ENCODE data around the gene PDLIM4. TPM values are rescaled to one million over a fixed set of nuclear protein-coding genes. Genes with fewer than 3 reads are reported as not detected.

Gene PDLIM4
- total RNA-seq, 2 donors from 2014 or later = 13.4 to 96.7 TPM

DNA sequence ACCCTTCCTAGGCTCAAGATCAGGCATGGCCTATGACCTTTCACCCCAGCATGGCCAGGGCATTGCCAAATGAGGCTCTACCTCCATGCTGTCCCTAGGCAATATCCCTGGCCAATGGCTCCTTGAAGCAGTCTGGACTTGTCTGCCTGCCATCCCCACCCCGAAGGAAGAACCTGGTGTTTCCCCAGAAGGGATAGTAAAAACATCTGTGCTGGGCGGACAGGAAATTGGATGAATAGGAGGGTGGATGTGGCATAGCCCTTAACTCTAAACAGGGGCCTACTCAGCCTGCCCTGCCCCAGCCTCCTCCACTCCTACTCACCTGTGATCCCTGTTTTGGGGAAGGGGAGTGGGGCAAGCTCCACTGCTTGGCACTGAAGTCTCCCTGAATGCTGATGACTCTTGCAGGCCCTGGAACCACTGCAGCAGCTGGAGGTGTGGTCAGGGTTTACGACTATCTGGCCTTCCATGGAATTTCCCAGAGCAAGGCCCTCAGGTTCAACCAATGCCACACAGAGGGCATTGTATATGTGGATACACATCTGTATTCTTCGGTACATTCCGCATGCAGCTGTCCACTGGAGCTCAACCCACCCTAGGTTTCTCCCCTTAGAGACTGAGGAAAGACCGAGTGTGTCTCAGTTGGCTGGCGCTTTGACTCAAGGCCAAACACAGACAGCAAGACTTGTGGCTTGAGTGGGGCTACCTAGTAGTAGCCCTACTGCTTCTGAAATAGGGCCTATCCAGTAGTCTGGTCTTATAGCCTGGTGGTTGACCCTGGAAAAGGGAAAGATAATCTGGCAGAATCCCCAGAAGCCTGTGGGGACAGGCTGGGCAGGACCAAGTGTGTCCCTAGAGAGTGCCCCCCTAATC lies 23.4 kb upstream of the PDLIM4 start:
- TF ChIP-seq CTCF (IDR thresholded peaks at IDR 0.05) = no peak
- Histone ChIP-seq H3K4me3 (no peak overlapping the region), H3K36me3 (no peaks in the 10 kb centered on the region), H3K4me1 (no peaks in the 10 kb centered on the region), H3K27me3 (no peaks in the 10 kb centered on the region), H3K27ac (no peak overlapping the region), H3K9me3 (no peaks in the 10 kb centered on the region)
- DNase-seq (ENCODE audit: low spot score) = no peak

DNA sequence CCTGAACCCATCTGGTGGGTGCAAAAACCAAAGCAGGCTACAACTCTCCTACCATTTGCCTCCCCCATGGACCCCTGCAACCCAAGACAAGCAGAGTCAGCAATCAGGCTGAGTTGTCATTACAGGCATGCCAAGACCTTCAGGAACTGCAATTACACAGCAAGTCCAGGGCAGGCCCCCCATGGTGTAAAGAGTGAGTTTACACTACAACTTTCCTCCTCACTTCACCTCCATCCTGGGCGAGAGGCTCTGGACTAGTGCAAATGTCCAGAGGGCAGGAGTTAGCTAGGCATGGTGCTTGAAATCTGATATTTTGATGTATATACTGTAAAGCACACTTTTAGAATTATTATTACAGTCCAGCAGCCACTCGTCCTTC lies 22.8 kb upstream of the PDLIM4 start:
- Histone ChIP-seq H3K9me3 (no peaks in the 10 kb centered on the region), H3K4me3 (no peak overlapping the region), H3K27ac (no peak overlapping the region), H3K4me1 (no peaks in the 10 kb centered on the region), H3K27me3 (no peaks in the 10 kb centered on the region), H3K36me3 (no peaks in the 10 kb centered on the region)
- no peak for DNase-seq (ENCODE audit: low spot score)
- TF ChIP-seq CTCF (IDR thresholded peaks at IDR 0.05) = no peak

DNA sequence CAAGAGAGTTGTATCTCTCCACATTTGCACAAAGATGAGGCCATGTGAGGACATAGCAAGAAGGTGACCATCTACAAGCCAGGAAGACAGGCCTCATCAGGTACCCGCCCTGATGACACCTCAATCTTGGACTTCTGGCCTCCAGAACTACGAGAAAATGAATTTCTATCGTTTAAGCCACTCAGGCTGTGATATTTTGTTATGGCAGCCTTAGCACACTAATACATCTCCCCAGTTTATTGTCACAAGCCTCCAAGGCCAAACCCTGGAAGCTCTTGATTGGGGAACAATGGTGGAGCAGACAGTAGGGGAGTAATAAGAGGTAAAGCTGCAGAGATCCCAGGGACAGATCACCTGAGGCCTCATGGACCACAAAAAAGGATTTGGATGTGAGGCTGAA lies 22.2 kb upstream of the PDLIM4 start:
- no peaks in the 10 kb centered on the region for H3K27me3 ChIP-seq
- no peak overlapping the region for H3K4me3 ChIP-seq
- DNase-seq (ENCODE audit: low spot score) = no peak
- no peak for TF ChIP-seq CTCF (IDR thresholded peaks at IDR 0.05)
- H3K4me1 ChIP-seq = no peaks in the 10 kb centered on the region
- H3K27ac ChIP-seq = no peak overlapping the region
- no peaks in the 10 kb centered on the region for H3K9me3 ChIP-seq
- H3K36me3 ChIP-seq = no peaks in the 10 kb centered on the region

GRCh38 chr5:132237141-132237540 lies 20.4 kb upstream of the PDLIM4 start:
- TF ChIP-seq CTCF (IDR thresholded peaks at IDR 0.05) = no peak

GRCh38 chr5:132237670-132238069 lies 19.8 kb upstream of the PDLIM4 start:
- Histone ChIP-seq H3K27ac (no peak overlapping the region), H3K4me1 (no peaks in the 10 kb centered on the region), H3K36me3 (no peaks in the 10 kb centered on the region), H3K9me3 (no peaks in the 10 kb centered on the region), H3K4me3 (no peak overlapping the region), H3K27me3 (no peaks in the 10 kb centered on the region)
- DNase-seq (ENCODE audit: low spot score) = no peak
- no peak for TF ChIP-seq CTCF (IDR thresholded peaks at IDR 0.05)

More at GRCh38 chr5:132237141-132237540, 20.4 kb upstream of the PDLIM4 start:
- Histone ChIP-seq H3K36me3 (no peaks in the 10 kb centered on the region), H3K27me3 (no peaks in the 10 kb centered on the region), H3K4me1 (no peaks in the 10 kb centered on the region), H3K9me3 (no peaks in the 10 kb centered on the region), H3K4me3 (no peak overlapping the region), H3K27ac (no peak overlapping the region)
- DNase-seq (ENCODE audit: low spot score) = no peak

All from right atrium auricular region (tissue), 2 donors.